ENCODE results near the gene UNC5C. TPM values are rescaled to one million over a fixed set of nuclear protein-coding genes. Genes with fewer than 3 reads are reported as not detected.
A peak's percentile ranks its signal among the peaks of the same experiment; 100 is the strongest.

UNC5C gene
- total RNA-seq, 1 donor from 2014 or later: 43.8 TPM

- peaks cover 13% of the 10 kb centered on the region for H3K9me3 Mint-ChIP-seq (ENCODE audit: low read depth)
- no peaks in the 10 kb centered on the region for H3K27me3 Mint-ChIP-seq
- H3K4me1 Mint-ChIP-seq (ENCODE audit: low read depth): peaks cover 10% of the 10 kb centered on the region
- H3K4me3 Mint-ChIP-seq (ENCODE audit: low read depth): no peak overlapping the region
- no peak overlapping the region for H3K27ac Mint-ChIP-seq
- peaks cover 13% of the 10 kb centered on the region for H3K36me3 Mint-ChIP-seq (ENCODE audit: insufficient read depth)
- no peak for DNase-seq (ENCODE audit: low spot score, unreplicated experiment)
- no peak for TF ChIP-seq CTCF (IDR thresholded peaks at IDR 0.05; ENCODE audit: unreplicated experiment)
Observed at GRCh38 chr4:95340191-95340590, 208.6 kb downstream of the UNC5C start.

GRCh38 chr4:95325665-95326064 is 223.1 kb downstream of the UNC5C start:
- Mint-ChIP-seq H3K27ac (no peak overlapping the region), H3K4me3 (ENCODE audit: low read depth) (no peak overlapping the region), H3K4me1 (ENCODE audit: low read depth) (peaks cover 17% of the 10 kb centered on the region), H3K9me3 (ENCODE audit: low read depth) (peaks cover 7% of the 10 kb centered on the region), H3K36me3 (ENCODE audit: insufficient read depth) (peaks cover 19% of the 10 kb centered on the region), H3K27me3 (no peaks in the 10 kb centered on the region)
- TF ChIP-seq CTCF (IDR thresholded peaks at IDR 0.05; ENCODE audit: unreplicated experiment): no peak
- DNase-seq (ENCODE audit: low spot score, unreplicated experiment): no peak

GRCh38 chr4:95319169-95319568 is 229.6 kb downstream of the UNC5C start:
- no peak overlapping the region for H3K4me3 Mint-ChIP-seq (ENCODE audit: low read depth)
- no peak for TF ChIP-seq CTCF (IDR thresholded peaks at IDR 0.05; ENCODE audit: unreplicated experiment)
- H3K27ac Mint-ChIP-seq: no peak overlapping the region
- H3K9me3 Mint-ChIP-seq (ENCODE audit: low read depth): no peaks in the 10 kb centered on the region
- DNase-seq (ENCODE audit: low spot score, unreplicated experiment): no peak
- no peaks in the 10 kb centered on the region for H3K27me3 Mint-ChIP-seq
- peaks cover 9% of the 10 kb centered on the region for H3K36me3 Mint-ChIP-seq (ENCODE audit: insufficient read depth)
- H3K4me1 Mint-ChIP-seq (ENCODE audit: low read depth): peaks cover 13% of the 10 kb centered on the region

GRCh38 chr4:95318483-95318882 is 230.3 kb downstream of the UNC5C start:
- Mint-ChIP-seq H3K9me3 (ENCODE audit: low read depth) (no peaks in the 10 kb centered on the region), H3K27me3 (no peaks in the 10 kb centered on the region), H3K27ac (no peak overlapping the region), H3K36me3 (ENCODE audit: insufficient read depth) (peaks cover 7% of the 10 kb centered on the region), H3K4me3 (ENCODE audit: low read depth) (no peak overlapping the region), H3K4me1 (ENCODE audit: low read depth) (peaks cover 13% of the 10 kb centered on the region)
- no peak for TF ChIP-seq CTCF (IDR thresholded peaks at IDR 0.05; ENCODE audit: unreplicated experiment)
- DNase-seq (ENCODE audit: low spot score, unreplicated experiment): no peak

GRCh38 chr4:95318044-95318443 is 230.7 kb downstream of the UNC5C start:
- no peak for TF ChIP-seq CTCF (IDR thresholded peaks at IDR 0.05; ENCODE audit: unreplicated experiment)
- Mint-ChIP-seq H3K27ac (peak overlapping the region; percentile 21), H3K27me3 (no peaks in the 10 kb centered on the region), H3K4me1 (ENCODE audit: low read depth) (peaks cover 13% of the 10 kb centered on the region), H3K4me3 (ENCODE audit: low read depth) (no peak overlapping the region), H3K36me3 (ENCODE audit: insufficient read depth) (peaks cover 6% of the 10 kb centered on the region), H3K9me3 (ENCODE audit: low read depth) (no peaks in the 10 kb centered on the region)
- no peak for DNase-seq (ENCODE audit: low spot score, unreplicated experiment)

All from progenitor cell of endocrine pancreas (in vitro differentiated cells).